Fibroblast of lung (primary cell): Measurements from ENCODE around the gene SMDT1.

Source experiments
- EZH2 ChIP-seq: IDR thresholded peaks from 2 replicates; pipeline ENCODE4 v1.5.1; 2012; ENCODE audit warnings: low read length, control low read depth, mild to moderate bottlenecking; ENCODE audit errors: missing control alignments
- TF ChIP-seq, protein P1 (sequence below), 2 donors: IDR thresholded peaks in 1 of 2; conservative IDR thresholded peaks in 1 of 2; 1 replicate in 1 of 2; 2 replicates in 1 of 2; pipeline ENCODE4 v1.5.1; 2011 to 2012; ENCODE audit warnings: low read length in 2 of 2, control low read depth in 1 of 2, inconsistent platforms in 1 of 2, low read depth in 1 of 2, mild to moderate bottlenecking in 1 of 2

GRCh38 chr22:42066937-42067336 is 12.6 kb upstream of the SMDT1 start:
- TF ChIP-seq, protein P1, sequence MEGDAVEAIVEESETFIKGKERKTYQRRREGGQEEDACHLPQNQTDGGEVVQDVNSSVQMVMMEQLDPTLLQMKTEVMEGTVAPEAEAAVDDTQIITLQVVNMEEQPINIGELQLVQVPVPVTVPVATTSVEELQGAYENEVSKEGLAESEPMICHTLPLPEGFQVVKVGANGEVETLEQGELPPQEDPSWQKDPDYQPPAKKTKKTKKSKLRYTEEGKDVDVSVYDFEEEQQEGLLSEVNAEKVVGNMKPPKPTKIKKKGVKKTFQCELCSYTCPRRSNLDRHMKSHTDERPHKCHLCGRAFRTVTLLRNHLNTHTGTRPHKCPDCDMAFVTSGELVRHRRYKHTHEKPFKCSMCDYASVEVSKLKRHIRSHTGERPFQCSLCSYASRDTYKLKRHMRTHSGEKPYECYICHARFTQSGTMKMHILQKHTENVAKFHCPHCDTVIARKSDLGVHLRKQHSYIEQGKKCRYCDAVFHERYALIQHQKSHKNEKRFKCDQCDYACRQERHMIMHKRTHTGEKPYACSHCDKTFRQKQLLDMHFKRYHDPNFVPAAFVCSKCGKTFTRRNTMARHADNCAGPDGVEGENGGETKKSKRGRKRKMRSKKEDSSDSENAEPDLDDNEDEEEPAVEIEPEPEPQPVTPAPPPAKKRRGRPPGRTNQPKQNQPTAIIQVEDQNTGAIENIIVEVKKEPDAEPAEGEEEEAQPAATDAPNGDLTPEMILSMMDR (conservative IDR thresholded peaks at IDR 0.05 in 1 of 2, IDR thresholded peaks at IDR 0.05 in 1 of 2; ENCODE audit: low read depth in 1 of 2, low read length in 2 of 2) = no peak
- no peak for TF ChIP-seq EZH2
